ENCODE measurements around the gene GAS2L1.

Gene GAS2L1

GRCh38 chr22:29315286-29316140 is 9.1 kb downstream of the GAS2L1 start, which contains the start of gene RASL10A:
TSS of gene RASL10A (minus strand) at chr22:29315697. CDS start at chr22:29315246, 451 bp downstream.
- Histone ChIP-seq H3K36me3 (ENCODE audit: control insufficient read depth, insufficient read depth, low read length) (no peaks in the 10 kb centered on the region), H3K4me3 (ENCODE audit: insufficient read depth, low read depth, low read length, poor library complexity, severe bottlenecking) (no peak within 1 kb of the TSS), H3K27ac (ENCODE audit: insufficient read depth, low read length, poor library complexity, severe bottlenecking) (no peak within 1 kb of the TSS), H3K9me3 (ENCODE audit: control insufficient read depth, low read length) (no peaks in the 10 kb centered on the region), H3K4me1 (ENCODE audit: control insufficient read depth, insufficient read depth, low read length, poor library complexity, severe bottlenecking) (peaks cover 25% of the 10 kb centered on the region), H3K27me3 (replicated peaks; ENCODE audit: control insufficient read depth, insufficient read depth, low read length, poor library complexity, severe bottlenecking) (peaks cover 16% of the 10 kb centered on the region)
- DNase-seq: no peak

- H3K27ac ChIP-seq (ENCODE audit: insufficient read depth, low read length, poor library complexity, severe bottlenecking): no peak overlapping the region
Observed at GRCh38 chr22:29316141-29316828, 9.8 kb downstream of the GAS2L1 start.

GRCh38 chr22:29317827-29318454 is 11.5 kb downstream of the GAS2L1 start:
- Histone ChIP-seq H3K36me3 (ENCODE audit: control insufficient read depth, insufficient read depth, low read length) (no peaks in the 10 kb centered on the region), H3K4me1 (ENCODE audit: control insufficient read depth, insufficient read depth, low read length, poor library complexity, severe bottlenecking) (peaks cover 16% of the 10 kb centered on the region), H3K27ac (ENCODE audit: insufficient read depth, low read length, poor library complexity, severe bottlenecking) (no peak overlapping the region), H3K9me3 (ENCODE audit: control insufficient read depth, low read length) (no peaks in the 10 kb centered on the region), H3K27me3 (replicated peaks; ENCODE audit: control insufficient read depth, insufficient read depth, low read length, poor library complexity, severe bottlenecking) (peaks cover 13% of the 10 kb centered on the region), H3K4me3 (ENCODE audit: insufficient read depth, low read depth, low read length, poor library complexity, severe bottlenecking) (no peak overlapping the region)
- no peak for DNase-seq

More at GRCh38 chr22:29316141-29316828, 9.8 kb downstream of the GAS2L1 start:
- no peaks in the 10 kb centered on the region for H3K9me3 ChIP-seq (ENCODE audit: control insufficient read depth, low read length)
- H3K36me3 ChIP-seq (ENCODE audit: control insufficient read depth, insufficient read depth, low read length): no peaks in the 10 kb centered on the region
- no peak for DNase-seq
- H3K27me3 ChIP-seq (replicated peaks; ENCODE audit: control insufficient read depth, insufficient read depth, low read length, poor library complexity, severe bottlenecking): peaks cover 16% of the 10 kb centered on the region
- no peak overlapping the region for H3K4me3 ChIP-seq (ENCODE audit: insufficient read depth, low read depth, low read length, poor library complexity, severe bottlenecking)
- peaks cover 17% of the 10 kb centered on the region for H3K4me1 ChIP-seq (ENCODE audit: control insufficient read depth, insufficient read depth, low read length, poor library complexity, severe bottlenecking)

GRCh38 chr22:29319072-29319471 is 12.6 kb downstream of the GAS2L1 start:
- no peak overlapping the region for H3K27ac ChIP-seq (ENCODE audit: insufficient read depth, low read length, poor library complexity, severe bottlenecking)
- H3K36me3 ChIP-seq (ENCODE audit: control insufficient read depth, insufficient read depth, low read length): no peaks in the 10 kb centered on the region
- H3K27me3 ChIP-seq (replicated peaks; ENCODE audit: control insufficient read depth, insufficient read depth, low read length, poor library complexity, severe bottlenecking): peaks cover 2% of the 10 kb centered on the region
- no peak for DNase-seq
- H3K4me1 ChIP-seq (ENCODE audit: control insufficient read depth, insufficient read depth, low read length, poor library complexity, severe bottlenecking): peaks cover 12% of the 10 kb centered on the region
- H3K9me3 ChIP-seq (ENCODE audit: control insufficient read depth, low read length): no peaks in the 10 kb centered on the region
- no peak overlapping the region for H3K4me3 ChIP-seq (ENCODE audit: insufficient read depth, low read depth, low read length, poor library complexity, severe bottlenecking)

GRCh38 chr22:29320546-29320945 is 14.1 kb downstream of the GAS2L1 start:
- no peaks in the 10 kb centered on the region for H3K36me3 ChIP-seq (ENCODE audit: control insufficient read depth, insufficient read depth, low read length)
- no peaks in the 10 kb centered on the region for H3K9me3 ChIP-seq (ENCODE audit: control insufficient read depth, low read length)
- peaks cover 3% of the 10 kb centered on the region for H3K4me1 ChIP-seq (ENCODE audit: control insufficient read depth, insufficient read depth, low read length, poor library complexity, severe bottlenecking)
- no peak overlapping the region for H3K4me3 ChIP-seq (ENCODE audit: insufficient read depth, low read depth, low read length, poor library complexity, severe bottlenecking)
- no peak for DNase-seq
- no peak overlapping the region for H3K27ac ChIP-seq (ENCODE audit: insufficient read depth, low read length, poor library complexity, severe bottlenecking)
- no peaks in the 10 kb centered on the region for H3K27me3 ChIP-seq (replicated peaks; ENCODE audit: control insufficient read depth, insufficient read depth, low read length, poor library complexity, severe bottlenecking)

- Histone ChIP-seq H3K27ac (ENCODE audit: insufficient read depth, low read length, poor library complexity, severe bottlenecking) (no peak overlapping the region), H3K27me3 (replicated peaks; ENCODE audit: control insufficient read depth, insufficient read depth, low read length, poor library complexity, severe bottlenecking) (no peaks in the 10 kb centered on the region), H3K4me3 (ENCODE audit: insufficient read depth, low read depth, low read length, poor library complexity, severe bottlenecking) (no peak overlapping the region), H3K36me3 (ENCODE audit: control insufficient read depth, insufficient read depth, low read length) (peaks cover 14% of the 10 kb centered on the region), H3K9me3 (ENCODE audit: control insufficient read depth, low read length) (no peaks in the 10 kb centered on the region), H3K4me1 (ENCODE audit: control insufficient read depth, insufficient read depth, low read length, poor library complexity, severe bottlenecking) (no peaks in the 10 kb centered on the region)
- DNase-seq: no peak
Observed at GRCh38 chr22:29323641-29324040, 17.2 kb downstream of the GAS2L1 start.

GRCh38 chr22:29325356-29325755 is 18.9 kb downstream of the GAS2L1 start:
- peaks cover 26% of the 10 kb centered on the region for H3K36me3 ChIP-seq (ENCODE audit: control insufficient read depth, insufficient read depth, low read length)
- H3K27me3 ChIP-seq (replicated peaks; ENCODE audit: control insufficient read depth, insufficient read depth, low read length, poor library complexity, severe bottlenecking): no peaks in the 10 kb centered on the region
- no peaks in the 10 kb centered on the region for H3K9me3 ChIP-seq (ENCODE audit: control insufficient read depth, low read length)
- no peaks in the 10 kb centered on the region for H3K4me1 ChIP-seq (ENCODE audit: control insufficient read depth, insufficient read depth, low read length, poor library complexity, severe bottlenecking)
- no peak overlapping the region for H3K27ac ChIP-seq (ENCODE audit: insufficient read depth, low read length, poor library complexity, severe bottlenecking)
- DNase-seq: no peak
- no peak overlapping the region for H3K4me3 ChIP-seq (ENCODE audit: insufficient read depth, low read depth, low read length, poor library complexity, severe bottlenecking)

GRCh38 chr22:29325785-29326315 is 19.4 kb downstream of the GAS2L1 start:
- H3K27me3 ChIP-seq (replicated peaks; ENCODE audit: control insufficient read depth, insufficient read depth, low read length, poor library complexity, severe bottlenecking): no peaks in the 10 kb centered on the region

GRCh38 chr22:29326481-29326880 is 20.0 kb downstream of the GAS2L1 start:
- Histone ChIP-seq H3K27ac (ENCODE audit: insufficient read depth, low read length, poor library complexity, severe bottlenecking) (no peak overlapping the region), H3K27me3 (replicated peaks; ENCODE audit: control insufficient read depth, insufficient read depth, low read length, poor library complexity, severe bottlenecking) (no peaks in the 10 kb centered on the region), H3K9me3 (ENCODE audit: control insufficient read depth, low read length) (no peaks in the 10 kb centered on the region), H3K36me3 (ENCODE audit: control insufficient read depth, insufficient read depth, low read length) (peaks cover 37% of the 10 kb centered on the region), H3K4me1 (ENCODE audit: control insufficient read depth, insufficient read depth, low read length, poor library complexity, severe bottlenecking) (no peaks in the 10 kb centered on the region), H3K4me3 (ENCODE audit: insufficient read depth, low read depth, low read length, poor library complexity, severe bottlenecking) (no peak overlapping the region)
- no peak for DNase-seq

More at GRCh38 chr22:29325785-29326315, 19.4 kb downstream of the GAS2L1 start:
- Histone ChIP-seq H3K4me1 (ENCODE audit: control insufficient read depth, insufficient read depth, low read length, poor library complexity, severe bottlenecking) (no peaks in the 10 kb centered on the region), H3K27ac (ENCODE audit: insufficient read depth, low read length, poor library complexity, severe bottlenecking) (no peak overlapping the region), H3K9me3 (ENCODE audit: control insufficient read depth, low read length) (no peaks in the 10 kb centered on the region), H3K36me3 (ENCODE audit: control insufficient read depth, insufficient read depth, low read length) (peaks cover 31% of the 10 kb centered on the region), H3K4me3 (ENCODE audit: insufficient read depth, low read depth, low read length, poor library complexity, severe bottlenecking) (no peak overlapping the region)
- DNase-seq: no peak
